H1 (cell line): ENCODE data around the gene TEAD4. TPM values are rescaled to one million over a fixed set of nuclear protein-coding genes. Genes with fewer than 3 reads are reported as not detected.

Source experiments
- CBX8 ChIP-seq: fragments of 300-800, 300-1000 bp; sonication (generic); IDR thresholded peaks from 2 replicates; pipeline ENCODE4 v1.7.1; 2016; ENCODE audit warnings: low read depth, low read length, borderline replicate concordance
- CHD1 ChIP-seq: IDR thresholded peaks from 2 replicates; pipeline ENCODE4 v1.6.1; 2012; ENCODE audit warnings: low read depth, low read length, improper control_type of control experiment
- JUND ChIP-seq: IDR thresholded peaks from 2 replicates; pipeline ENCODE4 v1.6.1; 2011; ENCODE audit warnings: mild to moderate bottlenecking, improper control_type of control experiment, low read length
- polyA plus RNA-seq, 7 experiments: library from polyadenylated mRNA; depleted of rRNA in 3 of 7; stranded (reverse) in 5 of 7; unstranded in 2 of 7; fragments of >200 nt in 5 of 7; fragments of 200-250 nt in 2 of 7; gene quantifications; 1 replicate in 5 of 7; 2 replicates in 1 of 7; 4 replicates in 1 of 7; pipeline versions ENCODE4 v1.2.1 to v1.2.3, GENCODE V29; 2011 to 2013; ENCODE audit warnings: missing spikeins in 2 of 7, mixed read lengths in 2 of 7
- total RNA-seq: library from RNA; stranded (reverse); fragmentation: NEBNext Ultra II Directional; extraction: Animal tissue kit (Norgen Biotek cat#: 25700); gene quantifications from 2 replicates; pipeline ENCODE4 v1.2.1, GENCODE V29; 2021
- TF ChIP-seq, protein P1 (sequence below): IDR thresholded peaks from 2 replicates; pipeline ENCODE4 v1.6.1; 2012; ENCODE audit warnings: inconsistent platforms

Gene TEAD4
- total and polyA plus RNA-seq, 2 of the 8 experiments (the other 6 are each of a cell fraction or from before 2014, with no cell fraction given) = 56.7 to 116 TPM

GRCh38 chr12:2961705-2962104 is 2.5 kb downstream of the TEAD4 start (continued):
- TF ChIP-seq JUND (no peak), CBX8 (no peak), CHD1 (no peak)
- TF ChIP-seq, protein P1, sequence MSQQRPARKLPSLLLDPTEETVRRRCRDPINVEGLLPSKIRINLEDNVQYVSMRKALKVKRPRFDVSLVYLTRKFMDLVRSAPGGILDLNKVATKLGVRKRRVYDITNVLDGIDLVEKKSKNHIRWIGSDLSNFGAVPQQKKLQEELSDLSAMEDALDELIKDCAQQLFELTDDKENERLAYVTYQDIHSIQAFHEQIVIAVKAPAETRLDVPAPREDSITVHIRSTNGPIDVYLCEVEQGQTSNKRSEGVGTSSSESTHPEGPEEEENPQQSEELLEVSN = no peak
